DOHH2 (cell line): ENCODE measurements around the gene LILRA6.
A peak's percentile ranks its signal among the peaks of the same experiment; 100 is the strongest.

Source experiments
- H3F3A ChIP-seq: fragments of 200-600 bp; sonication (generic), shearing (Covaris generic); 2 replicates; pipeline ENCODE4 v1.6.0; 2016; ENCODE audit warnings: antibody characterized with exemption, mild to moderate bottlenecking; ENCODE audit not compliant: control insufficient read depth, insufficient read depth
- H3K27ac ChIP-seq: fragments of 200-600 bp; sonication (generic); 2 replicates; pipeline ENCODE4 v1.5.1; 2014; ENCODE audit warnings: low read depth, mild to moderate bottlenecking, low read length, moderate library complexity
- H3K27me3 ChIP-seq: fragments of 200-600 bp; sonication (generic); 2 replicates; pipeline ENCODE4 v1.6.1; 2014; ENCODE audit warnings: mild to moderate bottlenecking, low read length, mixed read lengths; ENCODE audit not compliant: control insufficient read depth
- H3K36me3 ChIP-seq: fragments of 200-600 bp; sonication (generic); 2 replicates; pipeline ENCODE4 v1.6.1; 2014; ENCODE audit warnings: mild to moderate bottlenecking, low read length, moderate library complexity, mixed read lengths; ENCODE audit not compliant: control insufficient read depth
- H3K4me1 ChIP-seq: fragments of 200-600 bp; sonication (generic); 2 replicates; pipeline ENCODE4 v1.6.1; 2014; ENCODE audit warnings: mild to moderate bottlenecking, low read length, mixed read lengths; ENCODE audit not compliant: control insufficient read depth
- H3K4me2 ChIP-seq: fragments of 200-600 bp; sonication (generic); 2 replicates; pipeline ENCODE4 v1.6.0; 2014; ENCODE audit warnings: mild to moderate bottlenecking, low read length, moderate library complexity
- H3K4me3 ChIP-seq: fragments of 200-600 bp; sonication (generic); 2 replicates; pipeline ENCODE4 v1.5.1; 2014; ENCODE audit warnings: mild to moderate bottlenecking, low read length, mixed read lengths
- H3K79me2 ChIP-seq: fragments of 200-600 bp; sonication (generic); 2 replicates; pipeline ENCODE4 v1.6.1; 2014; ENCODE audit warnings: mild to moderate bottlenecking, low read length, mixed read lengths; ENCODE audit not compliant: control insufficient read depth
- H3K9me2 ChIP-seq: fragments of 200-600 bp; sonication (generic); replicated peaks from 2 replicates; pipeline ENCODE4 v1.6.1; 2014; ENCODE audit warnings: mild to moderate bottlenecking, low read length, mixed read lengths; ENCODE audit not compliant: control insufficient read depth
- H3K9me3 ChIP-seq: fragments of 200-600 bp; sonication (generic); 2 replicates; pipeline ENCODE4 v1.6.1; 2014; ENCODE audit warnings: antibody characterized with exemption, low read length, mixed read lengths; ENCODE audit not compliant: control insufficient read depth, insufficient read depth
- H4K20me1 ChIP-seq: fragments of 200-600 bp; sonication (generic); 2 replicates; pipeline ENCODE4 v1.6.0; 2014; ENCODE audit warnings: low read depth, mild to moderate bottlenecking, antibody characterized with exemption, low read length, moderate library complexity; ENCODE audit not compliant: control insufficient read depth, insufficient read depth
- EZH2phosphoT487 ChIP-seq: fragments of 200-600 bp; sonication (generic); IDR thresholded peaks from 2 replicates; pipeline ENCODE4 v1.6.1; 2017; ENCODE audit warnings: borderline replicate concordance, mild to moderate bottlenecking, antibody characterized with exemption, low read length, moderate library complexity, mixed read lengths
- TF ChIP-seq, protein P1 (sequence below): fragments of 200-600 bp; sonication (generic); IDR thresholded peaks from one replicate; pipeline ENCODE4 v1.5.1; 2014; ENCODE audit warnings: antibody characterized with exemption, mild to moderate bottlenecking, low read depth, low read length; ENCODE audit not compliant: poor library complexity, severe bottlenecking

Gene LILRA6

DNA sequence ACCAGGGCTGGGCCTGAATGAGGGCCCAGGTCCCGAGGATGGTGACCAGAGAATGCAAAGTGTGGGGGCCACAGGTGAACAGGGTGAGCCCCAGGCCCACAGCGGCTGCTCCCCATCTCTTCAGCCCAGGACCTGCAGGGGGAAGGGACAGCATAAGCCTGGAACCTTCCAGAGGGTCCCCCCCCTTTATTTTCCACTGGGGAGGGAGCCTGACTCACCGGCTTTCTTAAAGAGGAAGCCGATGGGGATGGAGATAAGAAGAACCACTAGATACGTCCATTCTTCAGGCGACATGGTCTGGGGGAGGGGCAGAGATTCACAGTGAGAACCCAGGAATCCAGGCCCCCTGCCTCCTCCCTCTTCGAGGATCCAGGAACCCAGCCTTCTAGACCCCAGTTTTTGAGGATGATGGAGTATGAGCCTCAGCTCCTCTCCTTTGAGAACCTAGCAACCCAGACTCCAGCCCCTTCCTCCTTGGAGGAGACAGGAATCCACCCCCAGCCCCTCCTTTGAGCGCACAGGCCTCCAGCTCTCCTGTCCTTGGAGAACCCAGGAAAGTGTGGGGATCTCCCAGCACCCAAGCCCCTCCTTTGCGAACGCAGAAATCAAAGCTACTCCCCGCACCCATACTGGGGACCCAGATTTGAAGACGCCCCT is 54.2 kb downstream of the LILRA6 start:
- no peak for TF ChIP-seq EZH2phosphoT487
- TF ChIP-seq, protein P1, sequence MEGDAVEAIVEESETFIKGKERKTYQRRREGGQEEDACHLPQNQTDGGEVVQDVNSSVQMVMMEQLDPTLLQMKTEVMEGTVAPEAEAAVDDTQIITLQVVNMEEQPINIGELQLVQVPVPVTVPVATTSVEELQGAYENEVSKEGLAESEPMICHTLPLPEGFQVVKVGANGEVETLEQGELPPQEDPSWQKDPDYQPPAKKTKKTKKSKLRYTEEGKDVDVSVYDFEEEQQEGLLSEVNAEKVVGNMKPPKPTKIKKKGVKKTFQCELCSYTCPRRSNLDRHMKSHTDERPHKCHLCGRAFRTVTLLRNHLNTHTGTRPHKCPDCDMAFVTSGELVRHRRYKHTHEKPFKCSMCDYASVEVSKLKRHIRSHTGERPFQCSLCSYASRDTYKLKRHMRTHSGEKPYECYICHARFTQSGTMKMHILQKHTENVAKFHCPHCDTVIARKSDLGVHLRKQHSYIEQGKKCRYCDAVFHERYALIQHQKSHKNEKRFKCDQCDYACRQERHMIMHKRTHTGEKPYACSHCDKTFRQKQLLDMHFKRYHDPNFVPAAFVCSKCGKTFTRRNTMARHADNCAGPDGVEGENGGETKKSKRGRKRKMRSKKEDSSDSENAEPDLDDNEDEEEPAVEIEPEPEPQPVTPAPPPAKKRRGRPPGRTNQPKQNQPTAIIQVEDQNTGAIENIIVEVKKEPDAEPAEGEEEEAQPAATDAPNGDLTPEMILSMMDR = no peak
- Histone ChIP-seq H3K79me2 (peaks cover 29% of the 10 kb centered on the region), H3F3A (no peaks in the 10 kb centered on the region), H3K27ac (peak overlapping the region; percentile 83), H4K20me1 (peaks cover 4% of the 10 kb centered on the region; the same call in 1 of the 2 replicates), H3K9me2 (no peaks in the 10 kb centered on the region), H3K36me3 (peaks cover 21% of the 10 kb centered on the region), H3K4me1 (peaks cover 19% of the 10 kb centered on the region), H3K4me2 (peak overlapping the region; percentile 89), H3K27me3 (no peaks in the 10 kb centered on the region), H3K4me3 (peak overlapping the region; percentile 79), H3K9me3 (no peaks in the 10 kb centered on the region)

DNA sequence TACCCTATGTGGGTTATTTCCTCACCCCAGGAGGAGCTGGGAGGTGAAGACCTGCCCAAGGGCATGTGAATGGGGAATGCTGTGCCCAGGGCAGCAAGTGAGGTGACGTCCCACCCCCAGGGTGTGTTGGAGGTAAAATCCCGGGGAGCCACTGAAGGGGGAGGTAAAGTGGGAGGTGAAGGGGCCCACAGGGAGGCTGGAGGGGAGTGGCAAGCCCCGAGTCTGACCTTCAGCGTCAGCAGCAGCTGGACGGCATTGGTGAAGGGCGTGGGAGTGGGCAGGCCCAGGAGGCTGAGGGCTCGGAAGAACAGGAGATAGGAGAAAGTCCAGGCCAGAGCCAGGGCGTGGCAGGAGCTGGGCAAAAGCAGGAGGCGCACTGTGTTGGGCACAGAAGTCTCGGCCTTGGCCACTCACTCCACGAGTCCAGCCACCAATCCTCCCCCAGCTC is 55.6 kb downstream of the LILRA6 start:
- Histone ChIP-seq H3K9me2 (no peaks in the 10 kb centered on the region), H3K79me2 (peaks cover 23% of the 10 kb centered on the region), H3K9me3 (no peaks in the 10 kb centered on the region), H3K27ac (no peak overlapping the region), H3K4me3 (no peak overlapping the region), H3F3A (peaks cover 6% of the 10 kb centered on the region; the same call in 1 of the 2 replicates), H3K36me3 (peaks cover 8% of the 10 kb centered on the region; the same call in 1 of the 2 replicates), H4K20me1 (peaks cover 4% of the 10 kb centered on the region; the same call in 1 of the 2 replicates), H3K4me2 (no peak overlapping the region), H3K4me1 (peaks cover 13% of the 10 kb centered on the region), H3K27me3 (no peaks in the 10 kb centered on the region)
- no peak for TF ChIP-seq EZH2phosphoT487
- TF ChIP-seq, protein P1 = no peak
